A549 (cell line): Measurements from ENCODE around the gene H2AZ2. TPM values are rescaled to one million over a fixed set of nuclear protein-coding genes. Genes with fewer than 3 reads are reported as not detected.

Experiments used
- ATAC-seq, 2 experiments: fragments of 200-7000 bp in 1 of 2; fragments of >200 bp in 1 of 2; cut with Nextera tagmentation in 1 of 2; cut with Tn5 transposase in 1 of 2; 3 replicates each; pipeline versions ENCODE4 v1.8.0 to v1.9.1; 2018 to 2020; ENCODE audit warnings: mild to moderate bottlenecking in 1 of 2, moderate library complexity in 1 of 2
- CTCF ChIA-PET: fragments of 300-600 bp; sonication (Branson Sonifier 250); formaldehyde crosslinking; extraction: SDS; loops from one replicate; lab custom pipeline; 2021; ENCODE audit warnings: antibody characterized with exemption, inconsistent platforms; lab: Yijun Ruan, JAX
- POLR2A ChIA-PET: fragments of 350-600 bp; formaldehyde crosslinking; extraction: SDS; loops from one replicate; lab custom pipeline; 2021; ENCODE audit warnings: antibody characterized with exemption, inconsistent platforms; lab: Yijun Ruan, JAX
- DNase-seq, 2 experiments: peaks; one replicate each; pipeline versions ENCODE4 v3.0.0 to v3.0.0-alpha.2; 2011 to 2016; ENCODE audit warnings: low read depth in 1 of 2, low spot score in 1 of 2
- FAIRE-seq: peaks from 2 replicates; lab custom pipeline; 2011; peaks lifted over from hg19 to GRCh38; lab: Jason Lieb, UNC
- H3K27ac ChIP-seq, 2 experiments: fragments of >200 bp; sonication (Bioruptor Twin); formaldehyde crosslinking; 3 replicates each; pipeline ENCODE4 v1.5.1; 2016 to 2017
- H3K4me1 ChIP-seq: fragments of >200 bp; sonication (Bioruptor Twin); formaldehyde crosslinking; 3 replicates; pipeline ENCODE4 v1.6.1; 2016
- H3K4me2 ChIP-seq: fragments of >200 bp; sonication (Bioruptor Twin); formaldehyde crosslinking; 3 replicates; pipeline ENCODE4 v1.6.1; 2016
- H3K4me3 ChIP-seq: fragments of >200 bp; sonication (Bioruptor Twin); formaldehyde crosslinking; 3 replicates; pipeline ENCODE4 v1.5.1; 2016
- H3K9me3 ChIP-seq: fragments of >200 bp; sonication (Bioruptor Twin); formaldehyde crosslinking; 3 replicates; pipeline ENCODE4 v1.6.1; 2016
- EHF ChIP-seq: fragments of 250-450 bp; sonication (Bioruptor Pico); IDR thresholded peaks from 2 replicates; pipeline ENCODE4 v1.5.0; 2020; ENCODE audit warnings: mild to moderate bottlenecking
- EHMT2 ChIP-seq: fragments of 200-600 bp; sonication (generic); IDR thresholded peaks from 2 replicates; pipeline ENCODE4 v1.6.1; 2016; ENCODE audit warnings: antibody characterized with exemption, low read depth, mild to moderate bottlenecking, moderate library complexity
- FOSL2 ChIP-seq, 2 experiments: fragments of 450-650 bp in 1 of 2; fragments of >200 bp in 1 of 2; sonication (Bioruptor Twin) in 1 of 2; formaldehyde crosslinking; IDR thresholded peaks; 2 replicates each; pipeline versions ENCODE4 v1.5.0 to v1.6.1; 2016 to 2020; ENCODE audit warnings: mild to moderate bottlenecking in 1 of 2, moderate library complexity in 1 of 2
- FOXS1 ChIP-seq: fragments of 250-450 bp; sonication (Bioruptor Pico); IDR thresholded peaks from 2 replicates; pipeline ENCODE4 v1.5.0; 2020; ENCODE audit warnings: mild to moderate bottlenecking, moderate library complexity
- HOXB13 ChIP-seq: fragments of 250-450 bp; sonication (Bioruptor Pico); IDR thresholded peaks from 2 replicates; pipeline ENCODE4 v1.5.0; 2020; ENCODE audit warnings: low read depth, mild to moderate bottlenecking, moderate library complexity
- JUN ChIP-seq, 2 experiments: fragments of >200 bp; sonication (Bioruptor Twin); formaldehyde crosslinking; IDR thresholded peaks; 2 replicates in 1 of 2; 3 replicates in 1 of 2; pipeline ENCODE4 v1.6.1; 2016 to 2017
- KDM1A ChIP-seq: fragments of 200-600 bp; sonication (generic); IDR thresholded peaks from 2 replicates; pipeline ENCODE4 v1.6.1; 2016; ENCODE audit warnings: low read depth, mild to moderate bottlenecking
- MYC ChIP-seq: IDR thresholded peaks from 2 replicates; pipeline ENCODE4 v1.6.1; 2012; ENCODE audit warnings: mild to moderate bottlenecking, inconsistent platforms, low read length, improper control_type of control experiment, borderline replicate concordance
- PHF8 ChIP-seq: fragments of 200-600 bp; sonication (generic); IDR thresholded peaks from 2 replicates; pipeline ENCODE4 v1.6.1; 2016; ENCODE audit warnings: low read depth, mild to moderate bottlenecking, antibody characterized with exemption, moderate library complexity, borderline replicate concordance
- RARB ChIP-seq: fragments of 250-450 bp; sonication (Bioruptor Pico); IDR thresholded peaks from 2 replicates; pipeline ENCODE4 v1.8.0; 2021; ENCODE audit warnings: mild to moderate bottlenecking, moderate library complexity
- RFX5 ChIP-seq: fragments of 450-650 bp; IDR thresholded peaks from 2 replicates; pipeline ENCODE4 v1.7.1; 2014; ENCODE audit warnings: antibody characterized with exemption, mild to moderate bottlenecking, moderate library complexity
- RNF2 ChIP-seq: fragments of 200-600 bp; sonication (generic); IDR thresholded peaks from 2 replicates; pipeline ENCODE4 v1.6.1; 2016; ENCODE audit warnings: low read depth, mild to moderate bottlenecking, antibody characterized with exemption, moderate library complexity, borderline replicate concordance
- TP53 ChIP-seq: fragments of 250-450 bp; sonication (Bioruptor Pico); IDR thresholded peaks from 2 replicates; pipeline ENCODE4 v1.5.0; 2021; ENCODE audit warnings: mild to moderate bottlenecking, moderate library complexity
- ZC3H11A ChIP-seq: fragments of 450-650 bp; IDR thresholded peaks from 2 replicates; pipeline ENCODE4 v1.6.1; 2014; ENCODE audit warnings: antibody characterized with exemption, mild to moderate bottlenecking
- ZFP36 ChIP-seq: fragments of 450-650 bp; IDR thresholded peaks from 2 replicates; pipeline ENCODE4 v1.6.1; 2014; ENCODE audit warnings: borderline replicate concordance; ENCODE audit not compliant: partially characterized antibody
- WGBS: methylation state at CpG from one replicate; pipeline ENCODE4 v1.1.6; 2017; ENCODE audit errors: missing lambda C conversion rate; 5-methylcytosine and 5-hydroxymethylcytosine counted together
- polyA plus RNA-seq, 4 experiments: library from polyadenylated mRNA; depleted of rRNA in 3 of 4; stranded (reverse); fragments of >200 nt; fragmentation: RNase III in 1 of 4; extraction: RNeasy Plus Mini Kit Qiagen cat#74134 plus additional on column Dnase treatment in 1 of 4; gene quantifications; 2 replicates in 3 of 4; 3 replicates in 1 of 4; pipeline ENCODE4 v1.2.3, GENCODE V29; 2011 to 2017
- TF ChIP-seq, protein P1 (sequence below): fragments of 250-450 bp; sonication (Bioruptor Pico); IDR thresholded peaks from 2 replicates; pipeline ENCODE4 v1.5.0; 2021; ENCODE audit warnings: mild to moderate bottlenecking, moderate library complexity, borderline replicate concordance

The H2AZ2 gene
- polyA plus RNA-seq, 2 of the 4 experiments (the other 2 are of a cell fraction): 241 to 262 TPM

GRCh38 chr7:44881066-44881600, 33.2 kb upstream of the H2AZ2 start:
- no peak for ATAC-seq
- Histone ChIP-seq H3K4me1 (peaks cover 43% of the 10 kb centered on the region), H3K27ac (no peak overlapping the region), H3K4me3 (peak overlapping the region; percentile 11; the same call in 1 of the 3 replicates), H3K9me3 (no peaks in the 10 kb centered on the region), H3K4me2 (peak overlapping the region; percentile 79)
- no peak for TF ChIP-seq EHF (CRISPR knock-in tag)
- WGBS: 51% methylated on average over 1 of the region's 1 CpG
- POLR2A ChIA-PET: interaction anchor here (2.1 kb wide), 1 partner anchor 33 kb away, joined by 9 read pairs; the partner anchor contains the start of gene H2AZ2
- CTCF ChIA-PET: interaction anchor here (0.8 to 2.1 kb wide), 4 partner anchors 18 to 83 kb away, joined by 3 to 12 read pairs (median 4); no protein-coding TSS in a partner anchor
- no peak for DNase-seq
- FAIRE-seq: no peak

DNA sequence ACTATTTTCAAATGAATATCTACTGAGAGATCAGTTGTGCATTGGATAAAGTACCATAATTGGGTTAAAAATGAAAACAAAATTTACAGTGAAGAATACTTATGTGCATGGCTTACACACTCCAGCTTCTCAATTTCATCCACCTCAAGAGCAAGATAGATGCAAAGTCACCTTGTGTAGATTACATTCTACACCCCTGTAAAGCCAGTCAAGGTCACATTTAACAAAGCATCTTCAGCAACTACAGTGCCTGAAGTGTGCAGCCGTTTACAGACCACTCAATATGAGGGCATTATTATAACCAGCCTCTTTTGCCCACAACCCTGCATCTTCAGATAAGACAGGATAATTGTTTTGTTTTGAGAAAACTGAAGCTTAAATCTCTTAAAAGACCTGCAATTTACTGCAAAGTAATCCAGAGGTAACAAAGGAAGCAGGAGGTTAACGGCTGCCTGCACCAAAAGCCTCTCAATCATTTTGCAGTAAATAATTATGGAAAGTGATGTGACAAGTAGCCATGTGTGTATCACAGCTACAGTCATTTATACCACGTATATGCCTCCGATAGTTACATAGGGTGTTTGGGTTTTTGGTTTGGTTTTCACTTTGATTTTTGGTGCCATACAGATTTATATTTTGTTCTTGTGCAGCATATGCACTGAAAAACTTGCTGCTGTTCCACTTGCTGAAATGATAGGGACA, 32.6 kb upstream of the H2AZ2 start:
- ChIA-PET CTCF (interaction anchor here (1.0 to 2.1 kb wide), 3 partner anchors 23 to 84 kb away, joined by 3 to 12 read pairs (median 5); no protein-coding TSS in a partner anchor), POLR2A (no interaction called here)
- peaks cover 43% of the 10 kb centered on the region for H3K4me1 ChIP-seq
- no peak overlapping the region for H3K4me3 ChIP-seq
- TF ChIP-seq PHF8 (no peak), JUN (IDR thresholded peaks at IDR 0.05) (no peak), RARB (CRISPR knock-in tag) (no peak), ZC3H11A (no peak), RFX5 (no peak), FOXS1 (no peak), MYC (no peak), KDM1A (no peak), TP53 (CRISPR knock-in tag) (no peak), HOXB13 (CRISPR knock-in tag) (no peak), EHMT2 (no peak), RNF2 (no peak), ZFP36 (no peak)
- WGBS: 79% methylated on average over 4 of the region's 4 CpGs
- ATAC-seq (no peak), DNase-seq (no peak), FAIRE-seq (no peak)
- H3K27ac ChIP-seq: no peak overlapping the region
- H3K4me2 ChIP-seq: peak overlapping the region; percentile 79
- H3K9me3 ChIP-seq: no peaks in the 10 kb centered on the region

- CTCF ChIA-PET: interaction anchor here (1.4 to 1.8 kb wide), 2 partner anchors 19 to 259 kb away, joined by 3 to 7 read pairs; no protein-coding TSS in a partner anchor
- TF ChIP-seq FOSL2 (IDR thresholded peaks at IDR 0.05) (no peak), FOSL2 (CRISPR knock-in tag; IDR thresholded peaks at IDR 0.05) (no peak), FOXS1 (no peak)
- TF ChIP-seq, protein P1, sequence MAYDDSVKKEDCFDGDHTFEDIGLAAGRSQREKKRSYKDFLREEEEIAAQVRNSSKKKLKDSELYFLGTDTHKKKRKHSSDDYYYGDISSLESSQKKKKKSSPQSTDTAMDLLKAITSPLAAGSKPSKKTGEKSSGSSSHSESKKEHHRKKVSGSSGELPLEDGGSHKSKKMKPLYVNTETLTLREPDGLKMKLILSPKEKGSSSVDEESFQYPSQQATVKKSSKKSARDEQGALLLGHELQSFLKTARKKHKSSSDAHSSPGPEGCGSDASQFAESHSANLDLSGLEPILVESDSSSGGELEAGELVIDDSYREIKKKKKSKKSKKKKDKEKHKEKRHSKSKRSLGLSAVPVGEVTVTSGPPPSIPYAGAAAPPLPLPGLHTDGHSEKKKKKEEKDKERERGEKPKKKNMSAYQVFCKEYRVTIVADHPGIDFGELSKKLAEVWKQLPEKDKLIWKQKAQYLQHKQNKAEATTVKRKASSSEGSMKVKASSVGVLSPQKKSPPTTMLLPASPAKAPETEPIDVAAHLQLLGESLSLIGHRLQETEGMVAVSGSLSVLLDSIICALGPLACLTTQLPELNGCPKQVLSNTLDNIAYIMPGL (CRISPR knock-in tag): no peak
- no peak for FAIRE-seq
Measured at GRCh38 chr7:44876393-44876792, 28.5 kb upstream of the H2AZ2 start.

More at GRCh38 chr7:44876393-44876792, 28.5 kb upstream of the H2AZ2 start:
- 94% methylated on average over 4 of the region's 4 CpGs for WGBS
- POLR2A ChIA-PET: interaction anchor here (1.1 to 1.5 kb wide), 2 partner anchors 9 kb away, joined by 3 to 4 read pairs; partner anchors contain the start of gene PURB
- ATAC-seq: no peak
- no peak for DNase-seq
- H3K27ac ChIP-seq: no peak overlapping the region
- H3K4me3 ChIP-seq: no peak overlapping the region
- no peak overlapping the region for H3K4me2 ChIP-seq
- peaks cover 16% of the 10 kb centered on the region for H3K4me1 ChIP-seq
- no peaks in the 10 kb centered on the region for H3K9me3 ChIP-seq
